Caco-2 (cell line): Measurements from ENCODE around the gene SYNPO2. TPM values are rescaled to one million over a fixed set of nuclear protein-coding genes. Genes with fewer than 3 reads are reported as not detected.
"Not testable (repeated sequence)": the region's sequence is repeated elsewhere in the genome, so short reads cannot be mapped to it uniquely, and the experiment has no call there.

Experiments used
- BruUV-seq: library from RNA; stranded (reverse); fragments of 400-500 nt; replicated peaks from 2 replicates; lab custom pipeline; 2021; lab: Mats Ljungman, UMichigan
- CTCF ChIA-PET: fragments of 300-600 bp; sonication (Branson Sonifier 250); formaldehyde crosslinking; loops from one replicate; lab custom pipeline; 2022; ENCODE audit warnings: antibody characterized with exemption; lab: Charles Lee
- POLR2A ChIA-PET: fragments of 300-600 bp; sonication (Branson Sonifier 250); formaldehyde crosslinking; loops from one replicate; lab custom pipeline; 2022; ENCODE audit warnings: antibody characterized with exemption; lab: Charles Lee
- DNase-seq, 2 experiments: peaks; one replicate each; pipeline versions ENCODE4 v3.0.0 to v3.0.0-alpha.2; 2020 to 2022
- H3K27me3 ChIP-seq: replicated peaks from 2 replicates; pipeline ENCODE4 v1.6.0; 2011; ENCODE audit warnings: low read length; ENCODE audit not compliant: control insufficient read depth, insufficient read depth
- H3K36me3 ChIP-seq: 2 replicates; pipeline ENCODE4 v1.5.1; 2011; ENCODE audit warnings: low read length; ENCODE audit not compliant: control insufficient read depth, insufficient read depth
- H3K4me1 ChIP-seq: fragments of 250-450 bp; sonication (Bioruptor Pico); 2 replicates; pipeline ENCODE4 v1.5.1; 2020; ENCODE audit warnings: mild to moderate bottlenecking
- H3K4me3 ChIP-seq: 2 replicates; pipeline ENCODE4 v1.5.1; 2011; ENCODE audit warnings: low read depth, mild to moderate bottlenecking, control low read depth, low read length
- H3K9me3 ChIP-seq: fragments of 250-450 bp; sonication (Bioruptor Pico); 2 replicates; pipeline ENCODE4 v1.5.1; 2020; ENCODE audit warnings: mild to moderate bottlenecking, moderate library complexity
- H3K27ac Mint-ChIP-seq: one replicate; pipeline ENCODE4 v1.8.0; 2022; ENCODE audit warnings: mixed read lengths; ENCODE audit not compliant: unreplicated experiment
- H3K27me3 Mint-ChIP-seq: one replicate; pipeline ENCODE4 v1.8.0; 2022; ENCODE audit warnings: mixed read lengths; ENCODE audit not compliant: insufficient read depth, unreplicated experiment
- H3K36me3 Mint-ChIP-seq: one replicate; pipeline ENCODE4 v1.8.0; 2022; ENCODE audit warnings: mild to moderate bottlenecking, mixed read lengths; ENCODE audit not compliant: insufficient read depth, unreplicated experiment
- H3K4me1 Mint-ChIP-seq: one replicate; pipeline ENCODE4 v1.8.0; 2022; ENCODE audit warnings: low read depth, mixed read lengths; ENCODE audit not compliant: unreplicated experiment
- H3K4me3 Mint-ChIP-seq: one replicate; pipeline ENCODE4 v1.8.0; 2022; ENCODE audit warnings: mild to moderate bottlenecking, moderate library complexity, mixed read lengths; ENCODE audit not compliant: unreplicated experiment
- H3K9me3 Mint-ChIP-seq: one replicate; pipeline ENCODE4 v1.8.0; 2022; ENCODE audit warnings: mixed read lengths; ENCODE audit not compliant: unreplicated experiment
- CTCF ChIP-seq, 2 experiments: fragments of 200-600 bp in 1 of 2; IDR thresholded peaks; 1 replicate in 1 of 2; 2 replicates in 1 of 2; pipeline versions ENCODE4 v1.5.1 to v1.8.0; 2011 to 2022; ENCODE audit warnings: antibody characterized with exemption in 1 of 2, control low read depth in 1 of 2, inconsistent platforms in 1 of 2, low read depth in 1 of 2, low read length in 1 of 2, mild to moderate bottlenecking in 1 of 2, moderate library complexity in 1 of 2; ENCODE audit not compliant: insufficient read depth in 1 of 2, severe bottlenecking in 1 of 2, unreplicated experiment in 1 of 2
- intact Hi-C: fragments of 100-400 bp; cut with micrococcal nuclease; formaldehyde crosslinking; loops from one replicate; pipeline ENCODE4 v1.10.0; 2022; ENCODE audit not compliant: unreplicated experiment
- total RNA-seq: library from RNA; stranded (reverse); gene quantifications from 2 replicates; pipeline ENCODE4 v1.2.3, GENCODE V29; 2022

The SYNPO2 gene
- total RNA-seq, 1 experiment from 2014 or later, result 0.16 TPM

- Mint-ChIP-seq H3K27ac (no peak overlapping the region), H3K27me3 (no peaks in the 10 kb centered on the region), H3K4me1 (peaks cover 20% of the 10 kb centered on the region), H3K4me3 (no peak overlapping the region), H3K9me3 (no peaks in the 10 kb centered on the region), H3K36me3 (peaks cover 5% of the 10 kb centered on the region)
- BruUV-seq, result no TSS peak
- POLR2A ChIA-PET, result interaction anchor here (1.0 kb wide), 1 partner anchor 171 kb away, joined by 7 read pairs; the partner anchor contains the start of gene USP53
- H3K4me1 ChIP-seq, result peaks cover 10% of the 10 kb centered on the region
- CTCF ChIA-PET, result interaction anchor here (0.6 to 1.7 kb wide), 12 partner anchors 10 to 259 kb away, joined by 3 to 18 read pairs (median 5); partner anchors contain the start of gene USP53
- no peak for DNase-seq
- H3K9me3 ChIP-seq, result no peaks in the 10 kb centered on the region
- intact Hi-C loops, result no loop called here
- no peaks in the 10 kb centered on the region for H3K36me3 ChIP-seq
- no peak for TF ChIP-seq CTCF (IDR thresholded peaks at IDR 0.05; ENCODE audit: insufficient read depth in 1 of 2, low read depth in 1 of 2, low read length in 1 of 2, severe bottlenecking in 1 of 2, unreplicated experiment in 1 of 2)
- no peak overlapping the region for H3K4me3 ChIP-seq
- no peaks in the 10 kb centered on the region for H3K27me3 ChIP-seq
Observed at GRCh38 chr4:119041396-119041795, 152.7 kb downstream of the SYNPO2 start.

- Histone ChIP-seq H3K9me3 (no peaks in the 10 kb centered on the region), H3K36me3 (no peaks in the 10 kb centered on the region), H3K4me1 (peaks cover 10% of the 10 kb centered on the region), H3K27me3 (no peaks in the 10 kb centered on the region), H3K4me3 (no peak overlapping the region)
- no peak overlapping the region for H3K4me3 Mint-ChIP-seq
- CTCF ChIA-PET, result interaction anchor here (0.6 to 1.7 kb wide), 19 partner anchors 9 to 258 kb away, joined by 3 to 18 read pairs (median 4); partner anchors contain the start of gene USP53
- H3K36me3 Mint-ChIP-seq, result peaks cover 5% of the 10 kb centered on the region
- no peak overlapping the region for H3K27ac Mint-ChIP-seq
- BruUV-seq, result no TSS peak
- no peaks in the 10 kb centered on the region for H3K9me3 Mint-ChIP-seq
- peaks cover 20% of the 10 kb centered on the region for H3K4me1 Mint-ChIP-seq
- H3K27me3 Mint-ChIP-seq, result no peaks in the 10 kb centered on the region
- DNase-seq, result peak; percentile 72 to 78
- TF ChIP-seq CTCF (IDR thresholded peaks at IDR 0.05; ENCODE audit: insufficient read depth in 1 of 2, low read depth in 1 of 2, low read length in 1 of 2, severe bottlenecking in 1 of 2, unreplicated experiment in 1 of 2), result peak; percentile 62 to 77
- POLR2A ChIA-PET, result interaction anchor here (1.0 kb wide), 1 partner anchor 171 kb away, joined by 7 read pairs; the partner anchor contains the start of gene USP53
- intact Hi-C loops, result loop anchor here (1.0 kb wide), 6 partner anchors 39 to 258 kb away; a partner anchor contains a TSS
Observed at GRCh38 chr4:119041951-119042560, 153.4 kb downstream of the SYNPO2 start.

- no peaks in the 10 kb centered on the region for H3K9me3 ChIP-seq
- POLR2A ChIA-PET, result no interaction called here
- H3K27me3 ChIP-seq, result no peaks in the 10 kb centered on the region
- Mint-ChIP-seq H3K36me3 (peaks cover 5% of the 10 kb centered on the region), H3K27ac (no peak overlapping the region), H3K9me3 (peaks cover 6% of the 10 kb centered on the region), H3K4me1 (peaks cover 23% of the 10 kb centered on the region), H3K27me3 (no peaks in the 10 kb centered on the region), H3K4me3 (no peak overlapping the region)
- TF ChIP-seq CTCF (IDR thresholded peaks at IDR 0.05; ENCODE audit: insufficient read depth in 1 of 2, low read depth in 1 of 2, low read length in 1 of 2, severe bottlenecking in 1 of 2, unreplicated experiment in 1 of 2), result no peak
- H3K4me1 ChIP-seq, result peaks cover 17% of the 10 kb centered on the region
- H3K36me3 ChIP-seq, result no peaks in the 10 kb centered on the region
- BruUV-seq, result no TSS peak
- intact Hi-C loops, result no loop called here
- CTCF ChIA-PET, result no interaction called here
- DNase-seq, result no peak
- no peak overlapping the region for H3K4me3 ChIP-seq
Observed at GRCh38 chr4:119046263-119046662, 157.6 kb downstream of the SYNPO2 start.

GRCh38 chr4:119047059-119047458, 158.4 kb downstream of the SYNPO2 start:
- H3K36me3 ChIP-seq, H3K9me3 Mint-ChIP-seq, POLR2A ChIA-PET, H3K9me3 ChIP-seq, H3K36me3 Mint-ChIP-seq, DNase-seq, H3K27ac Mint-ChIP-seq, intact Hi-C loops, BruUV-seq, H3K4me3 ChIP-seq, H3K27me3 Mint-ChIP-seq, CTCF ChIA-PET, H3K27me3 ChIP-seq, H3K4me3 Mint-ChIP-seq: not testable (repeated sequence)
- peaks cover 17% of the 10 kb centered on the region for H3K4me1 ChIP-seq
- H3K4me1 Mint-ChIP-seq, result peaks cover 23% of the 10 kb centered on the region
